Mucosa of stomach (tissue), 1 donor: ENCODE results near the gene COQ8A.

Source experiments
- H3K27me3 ChIP-seq: one replicate; pipeline ENCODE4 v1.7.0; 2013; ENCODE audit warnings: mild to moderate bottlenecking, low read length; ENCODE audit not compliant: control insufficient read depth, insufficient read depth
- H3K36me3 ChIP-seq: one replicate; pipeline ENCODE4 v1.7.0; 2013; ENCODE audit warnings: low read length; ENCODE audit not compliant: control insufficient read depth, insufficient read depth
- H3K4me1 ChIP-seq: one replicate; pipeline ENCODE4 v1.7.0; 2013; ENCODE audit warnings: mild to moderate bottlenecking, low read length; ENCODE audit not compliant: control insufficient read depth, insufficient read depth
- H3K4me3 ChIP-seq: one replicate; pipeline ENCODE4 v1.7.0; 2013; ENCODE audit warnings: low read length
- H3K9ac ChIP-seq: one replicate; pipeline ENCODE4 v1.7.0; 2013; ENCODE audit warnings: mild to moderate bottlenecking, low read length, moderate library complexity
- H3K9me3 ChIP-seq: one replicate; pipeline ENCODE4 v1.7.0; 2013; ENCODE audit warnings: mild to moderate bottlenecking, low read length, moderate library complexity; ENCODE audit not compliant: control insufficient read depth
- donor health status: Pancreatic carcinoma.

The COQ8A gene

GRCh38 chr1:226946841-226947240 lies 6.7 kb downstream of the COQ8A start:
- Histone ChIP-seq H3K9me3 (no peaks in the 10 kb centered on the region), H3K4me1 (peaks cover 50% of the 10 kb centered on the region), H3K27me3 (no peaks in the 10 kb centered on the region), H3K36me3 (no peaks in the 10 kb centered on the region), H3K9ac (no peak overlapping the region), H3K4me3 (no peak overlapping the region)

DNA sequence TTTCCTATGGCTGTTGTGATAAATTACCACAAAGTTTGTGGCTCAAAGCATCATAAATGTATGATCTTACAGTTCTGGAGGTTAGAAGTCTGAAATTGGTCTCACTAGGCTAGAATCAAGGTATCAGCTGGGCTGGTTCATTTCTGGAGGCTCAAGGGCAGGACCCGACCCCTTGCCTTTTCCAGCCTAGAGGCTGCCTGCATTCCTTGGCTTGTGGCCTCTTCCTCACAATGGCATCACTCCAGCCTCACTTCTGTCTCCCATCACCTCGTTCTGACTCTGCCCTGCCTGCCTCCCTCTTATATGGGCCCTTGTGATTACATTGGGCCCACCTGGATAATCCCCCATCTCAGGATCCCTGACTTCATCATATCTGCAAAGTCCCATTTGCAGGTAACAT lies 8.0 kb downstream of the COQ8A start:
- no peaks in the 10 kb centered on the region for H3K27me3 ChIP-seq
- H3K36me3 ChIP-seq = no peaks in the 10 kb centered on the region
- no peak overlapping the region for H3K9ac ChIP-seq
- H3K4me3 ChIP-seq = no peak overlapping the region
- H3K9me3 ChIP-seq = no peaks in the 10 kb centered on the region
- peaks cover 43% of the 10 kb centered on the region for H3K4me1 ChIP-seq

DNA sequence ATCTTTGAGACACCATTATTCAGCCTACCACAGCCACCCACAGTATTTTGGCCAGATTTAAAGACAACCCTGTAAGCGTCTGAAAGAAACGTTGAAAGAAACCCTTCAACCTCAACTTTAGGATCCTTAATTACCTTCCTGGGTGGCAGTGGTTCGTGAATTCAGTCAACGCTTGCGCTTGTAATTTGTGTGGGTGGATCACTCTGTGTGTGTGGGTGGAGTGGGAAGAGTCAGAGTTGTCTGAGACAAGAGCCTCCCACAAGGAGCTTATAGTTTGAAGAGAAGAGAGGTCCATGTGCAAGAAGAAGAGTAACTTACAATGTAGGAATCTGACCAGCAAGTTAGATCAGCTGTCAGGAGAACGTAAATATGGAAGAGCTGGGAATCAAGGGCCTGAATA lies 8.4 kb downstream of the COQ8A start:
- Histone ChIP-seq H3K4me1 (peaks cover 39% of the 10 kb centered on the region), H3K9me3 (no peaks in the 10 kb centered on the region), H3K9ac (no peak overlapping the region), H3K27me3 (no peaks in the 10 kb centered on the region), H3K36me3 (no peaks in the 10 kb centered on the region), H3K4me3 (no peak overlapping the region)

DNA sequence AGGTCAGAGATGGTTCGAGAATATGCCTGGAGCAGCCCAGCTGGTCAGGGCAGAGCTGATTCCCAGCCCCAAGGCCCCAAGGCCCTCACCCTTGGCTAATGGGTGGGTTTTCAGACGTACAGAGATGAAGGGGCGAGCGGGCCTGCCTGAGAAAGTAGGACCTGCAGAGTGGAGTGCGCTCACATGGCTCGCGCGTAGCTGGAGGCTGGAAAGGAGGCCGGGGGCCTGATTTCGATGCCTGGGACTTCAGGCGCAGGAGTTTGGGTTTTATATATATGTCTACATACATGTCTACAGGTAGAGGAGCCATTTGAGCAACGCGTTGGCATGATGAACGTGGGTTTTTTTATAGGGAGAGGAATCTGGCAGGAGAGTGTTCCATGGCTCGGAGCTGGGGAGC lies 8.9 kb downstream of the COQ8A start:
- Histone ChIP-seq H3K27me3 (no peaks in the 10 kb centered on the region), H3K36me3 (no peaks in the 10 kb centered on the region), H3K4me1 (peaks cover 34% of the 10 kb centered on the region), H3K4me3 (no peak overlapping the region), H3K9ac (no peak overlapping the region), H3K9me3 (no peaks in the 10 kb centered on the region)

GRCh38 chr1:226949401-226949800 lies 9.3 kb downstream of the COQ8A start:
- peaks cover 30% of the 10 kb centered on the region for H3K4me1 ChIP-seq
- no peak overlapping the region for H3K9ac ChIP-seq
- H3K27me3 ChIP-seq = no peaks in the 10 kb centered on the region
- no peaks in the 10 kb centered on the region for H3K9me3 ChIP-seq
- no peak overlapping the region for H3K4me3 ChIP-seq
- H3K36me3 ChIP-seq = no peaks in the 10 kb centered on the region

DNA sequence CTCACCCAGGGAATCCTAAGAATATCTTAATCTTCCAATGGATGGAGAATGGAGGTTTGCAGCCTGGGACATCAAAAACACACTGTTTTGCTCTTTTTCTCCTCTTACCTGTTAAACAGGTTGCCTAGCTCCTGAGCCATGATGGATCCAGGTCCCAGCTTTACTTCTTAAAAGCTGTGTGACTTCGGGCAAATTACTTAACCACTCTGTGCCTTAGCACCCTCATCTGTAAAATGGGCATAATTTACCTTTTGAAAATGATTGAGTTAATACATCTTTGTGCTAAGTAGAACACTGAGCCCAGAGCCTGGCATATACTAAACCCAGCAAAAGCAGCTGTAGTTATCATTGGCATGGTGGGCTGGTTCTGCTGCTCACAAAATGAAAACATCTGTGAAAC lies 10.2 kb downstream of the COQ8A start:
- Histone ChIP-seq H3K36me3 (no peaks in the 10 kb centered on the region), H3K9me3 (no peaks in the 10 kb centered on the region), H3K4me1 (peaks cover 20% of the 10 kb centered on the region), H3K4me3 (no peak overlapping the region), H3K9ac (no peak overlapping the region), H3K27me3 (no peaks in the 10 kb centered on the region)

- Histone ChIP-seq H3K4me3 (no peak overlapping the region), H3K27me3 (no peaks in the 10 kb centered on the region), H3K9ac (no peak overlapping the region), H3K9me3 (no peaks in the 10 kb centered on the region), H3K36me3 (no peaks in the 10 kb centered on the region), H3K4me1 (peaks cover 15% of the 10 kb centered on the region)
Measured at GRCh38 chr1:226950871-226951270, 10.8 kb downstream of the COQ8A start.

- H3K9me3 ChIP-seq = no peaks in the 10 kb centered on the region
- H3K9ac ChIP-seq = no peak overlapping the region
- H3K4me3 ChIP-seq = no peak overlapping the region
- no peaks in the 10 kb centered on the region for H3K36me3 ChIP-seq
- H3K4me1 ChIP-seq = peaks cover 9% of the 10 kb centered on the region
- H3K27me3 ChIP-seq = no peaks in the 10 kb centered on the region
Measured at GRCh38 chr1:226951286-226952117, 11.4 kb downstream of the COQ8A start.

GRCh38 chr1:226952118-226952441 lies 12.0 kb downstream of the COQ8A start:
- no peak overlapping the region for H3K4me3 ChIP-seq
- peaks cover 3% of the 10 kb centered on the region for H3K4me1 ChIP-seq
- no peaks in the 10 kb centered on the region for H3K9me3 ChIP-seq
- no peak overlapping the region for H3K9ac ChIP-seq
- no peaks in the 10 kb centered on the region for H3K27me3 ChIP-seq
- no peaks in the 10 kb centered on the region for H3K36me3 ChIP-seq

DNA sequence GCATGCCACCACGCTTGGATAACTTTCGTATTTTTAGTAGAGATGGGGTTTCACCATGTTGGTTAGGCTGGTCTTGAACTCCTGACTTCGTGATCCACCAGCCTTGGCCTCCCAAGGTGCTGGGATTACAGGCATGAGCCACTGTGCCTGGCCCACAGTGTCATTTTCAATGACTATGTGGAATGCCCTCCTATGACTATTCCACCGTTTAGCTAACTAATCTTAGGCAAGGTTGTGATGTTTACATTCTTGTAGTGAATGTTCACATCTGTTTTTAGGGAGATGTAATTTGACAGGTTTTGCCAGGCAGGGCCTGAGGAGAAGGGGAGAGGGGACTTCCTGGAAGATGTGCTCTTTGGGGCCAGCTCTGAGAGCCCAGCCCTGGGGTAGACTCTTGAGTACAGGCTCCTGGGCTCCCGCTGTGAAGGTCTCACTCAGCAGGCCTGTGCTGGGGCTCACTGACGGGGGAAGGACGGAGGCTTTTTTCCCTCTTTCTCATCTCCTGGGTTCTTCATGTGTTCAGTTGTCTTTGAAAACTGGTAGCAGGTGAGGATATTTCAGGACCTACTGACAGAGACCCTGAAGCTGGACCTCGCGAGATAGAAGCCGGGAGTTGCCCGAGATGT lies 13.2 kb downstream of the COQ8A start:
- no peaks in the 10 kb centered on the region for H3K4me1 ChIP-seq
- no peak overlapping the region for H3K9ac ChIP-seq
- H3K36me3 ChIP-seq = no peaks in the 10 kb centered on the region
- no peak overlapping the region for H3K4me3 ChIP-seq
- no peaks in the 10 kb centered on the region for H3K27me3 ChIP-seq
- H3K9me3 ChIP-seq = no peaks in the 10 kb centered on the region

DNA sequence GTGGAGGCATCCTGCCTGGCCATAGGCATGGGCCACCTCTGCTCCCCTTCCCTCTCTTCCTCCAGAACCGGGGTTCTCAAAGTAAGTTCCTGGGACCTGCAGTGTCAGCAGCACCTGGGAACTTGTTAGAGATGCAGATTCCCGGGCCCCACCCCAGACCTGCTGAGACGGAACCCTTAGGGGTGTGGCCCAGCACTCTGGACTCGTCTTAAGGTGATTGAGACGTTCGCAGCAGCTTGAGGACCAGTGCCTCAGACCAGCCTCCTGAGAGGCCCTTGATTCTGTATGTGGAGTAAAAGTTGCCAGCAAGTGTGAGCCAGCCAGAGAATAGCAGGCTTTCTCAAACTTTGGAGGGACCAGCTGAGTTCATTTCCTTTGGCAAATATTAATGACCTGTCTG lies 14.2 kb downstream of the COQ8A start:
- Histone ChIP-seq H3K4me1 (peaks cover 5% of the 10 kb centered on the region), H3K9me3 (no peaks in the 10 kb centered on the region), H3K36me3 (no peaks in the 10 kb centered on the region), H3K27me3 (no peaks in the 10 kb centered on the region), H3K9ac (no peak overlapping the region), H3K4me3 (no peak overlapping the region)

- Histone ChIP-seq H3K4me3 (no peak overlapping the region), H3K4me1 (peaks cover 7% of the 10 kb centered on the region), H3K27me3 (no peaks in the 10 kb centered on the region), H3K9ac (no peak overlapping the region), H3K36me3 (no peaks in the 10 kb centered on the region), H3K9me3 (no peaks in the 10 kb centered on the region)
Measured at GRCh38 chr1:226954777-226955176, 14.7 kb downstream of the COQ8A start.
